Measurements from ENCODE around the gene ICA1.

Gene ICA1

GRCh38 chr7:8263048-8263447, 1.1 kb upstream of the ICA1 start:
- H3K27me3 ChIP-seq (ENCODE audit: control insufficient read depth, low read length): peaks cover 45% of the 10 kb centered on the region
- no peaks in the 10 kb centered on the region for H3K4me1 ChIP-seq (ENCODE audit: control insufficient read depth, low read length)
- H3K4me2 ChIP-seq (ENCODE audit: low read length): no peak overlapping the region
- H3K9me3 ChIP-seq (ENCODE audit: control insufficient read depth, insufficient read depth, low read length): no peaks in the 10 kb centered on the region
- no peak overlapping the region for H3K27ac ChIP-seq (ENCODE audit: low read depth, low read length)
- H4K20me1 ChIP-seq (ENCODE audit: control insufficient read depth, insufficient read depth, low read depth, low read length): no peaks in the 10 kb centered on the region
- no peak; the same call in 1 of the 2 replicates for TF ChIP-seq EZH2phosphoT487 (IDR thresholded peaks at IDR 0.05; ENCODE audit: borderline replicate concordance, low read length)
- no peak for TF ChIP-seq CTCF (IDR thresholded peaks at IDR 0.05; ENCODE audit: low read depth, low read length, poor library complexity, severe bottlenecking)
- H3K9me2 ChIP-seq (replicated peaks; ENCODE audit: control insufficient read depth, low read length): no peaks in the 10 kb centered on the region
- H3K79me2 ChIP-seq (ENCODE audit: control insufficient read depth, low read length): no peaks in the 10 kb centered on the region
- no peak overlapping the region for H3K4me3 ChIP-seq (ENCODE audit: low read length)
- H3K36me3 ChIP-seq (ENCODE audit: control insufficient read depth, low read length): no peaks in the 10 kb centered on the region
- no peaks in the 10 kb centered on the region for H3F3A ChIP-seq (ENCODE audit: control insufficient read depth, insufficient read depth)

- Histone ChIP-seq H3K27ac (ENCODE audit: low read depth, low read length) (no peak overlapping the region), H3K4me3 (ENCODE audit: low read length) (peak overlapping the region; percentile 14; the same call in 1 of the 2 replicates), H3K4me2 (ENCODE audit: low read length) (peak overlapping the region; percentile 45), H3K27me3 (ENCODE audit: control insufficient read depth, low read length) (peaks cover 45% of the 10 kb centered on the region), H3K9me3 (ENCODE audit: control insufficient read depth, insufficient read depth, low read length) (no peaks in the 10 kb centered on the region), H3K9me2 (replicated peaks; ENCODE audit: control insufficient read depth, low read length) (no peaks in the 10 kb centered on the region), H3K4me1 (ENCODE audit: control insufficient read depth, low read length) (no peaks in the 10 kb centered on the region), H3F3A (ENCODE audit: control insufficient read depth, insufficient read depth) (no peaks in the 10 kb centered on the region), H4K20me1 (ENCODE audit: control insufficient read depth, insufficient read depth, low read depth, low read length) (no peaks in the 10 kb centered on the region), H3K79me2 (ENCODE audit: control insufficient read depth, low read length) (no peaks in the 10 kb centered on the region), H3K36me3 (ENCODE audit: control insufficient read depth, low read length) (no peaks in the 10 kb centered on the region)
- no peak for TF ChIP-seq CTCF (IDR thresholded peaks at IDR 0.05; ENCODE audit: low read depth, low read length, poor library complexity, severe bottlenecking)
- TF ChIP-seq EZH2phosphoT487 (IDR thresholded peaks at IDR 0.05; ENCODE audit: borderline replicate concordance, low read length): peak; percentile 89; the same call in 1 of the 2 replicates
These were observed 884 bp downstream of the ICA1 start for GRCh38 chr7:8260871-8261694.

DNA sequence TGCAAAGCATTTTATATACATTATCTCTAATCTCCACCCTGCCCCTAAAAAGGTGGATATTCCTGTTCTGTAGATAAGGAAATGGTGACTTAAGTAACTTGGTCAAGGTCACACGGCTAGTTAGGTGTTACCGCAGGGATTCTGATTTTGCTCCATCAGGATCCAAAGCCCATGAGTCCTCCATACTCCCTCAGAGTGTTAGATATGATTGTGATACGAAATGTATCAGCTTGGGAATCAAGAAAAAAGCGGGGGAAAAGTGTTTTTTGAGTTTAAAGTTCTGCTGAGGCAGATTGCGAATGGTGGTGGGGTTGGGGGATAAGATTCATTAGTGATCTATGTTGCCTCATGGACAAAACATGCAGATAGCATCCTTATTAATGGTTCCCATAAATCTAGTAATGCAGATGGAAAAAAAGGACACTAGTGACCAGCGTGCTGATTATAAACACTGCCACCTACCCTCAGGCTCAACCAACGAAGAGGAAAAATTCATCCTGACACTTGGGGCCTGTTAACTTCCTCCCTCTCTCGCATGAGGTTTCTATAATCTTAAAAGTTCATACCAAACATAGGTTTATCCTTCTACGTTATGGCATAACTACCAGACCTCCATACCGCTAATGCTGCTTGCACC, 2.3 kb downstream of the ICA1 start:
- H3K4me2 ChIP-seq (ENCODE audit: low read length): no peak overlapping the region
- no peaks in the 10 kb centered on the region for H3K36me3 ChIP-seq (ENCODE audit: control insufficient read depth, low read length)
- H3K27ac ChIP-seq (ENCODE audit: low read depth, low read length): no peak overlapping the region
- no peak overlapping the region for H3K4me3 ChIP-seq (ENCODE audit: low read length)
- H3K4me1 ChIP-seq (ENCODE audit: control insufficient read depth, low read length): no peaks in the 10 kb centered on the region
- no peaks in the 10 kb centered on the region for H3K9me3 ChIP-seq (ENCODE audit: control insufficient read depth, insufficient read depth, low read length)
- no peaks in the 10 kb centered on the region for H3K79me2 ChIP-seq (ENCODE audit: control insufficient read depth, low read length)
- H3F3A ChIP-seq (ENCODE audit: control insufficient read depth, insufficient read depth): no peaks in the 10 kb centered on the region
- TF ChIP-seq CTCF (IDR thresholded peaks at IDR 0.05; ENCODE audit: low read depth, low read length, poor library complexity, severe bottlenecking) (no peak), EZH2phosphoT487 (IDR thresholded peaks at IDR 0.05; ENCODE audit: borderline replicate concordance, low read length) (no peak)
- peaks cover 45% of the 10 kb centered on the region for H3K27me3 ChIP-seq (ENCODE audit: control insufficient read depth, low read length)
- no peaks in the 10 kb centered on the region for H3K9me2 ChIP-seq (replicated peaks; ENCODE audit: control insufficient read depth, low read length)
- H4K20me1 ChIP-seq (ENCODE audit: control insufficient read depth, insufficient read depth, low read depth, low read length): no peaks in the 10 kb centered on the region

Measured in DOHH2 (cell line).